GM21737 (cell line): Measurements from ENCODE around the gene ANKRD65.
"Not testable (repeated sequence)": the region's sequence is repeated elsewhere in the genome, so short reads cannot be mapped to it uniquely, and the experiment has no call there.

Source experiments
- ATAC-seq: cut with Tn5 transposase; IDR thresholded peaks from one replicate; pipeline ENCODE4 v1.9.1; 2021; ENCODE audit warnings: mild to moderate bottlenecking, moderate library complexity; ENCODE audit not compliant: unreplicated experiment

The ANKRD65 gene

GRCh38 chr1:1399187-1399871, 21.7 kb downstream of the ANKRD65 start, which contains the start of gene CCNL2:
CCNL2 (minus strand) TSS chr1:1399335; CDS start chr1:1399306, 29 bp downstream.
- peak; percentile 95 for ATAC-seq

- peak; percentile 16 for ATAC-seq
Measured at GRCh38 chr1:1398677-1399186, 22.3 kb downstream of the ANKRD65 start.

- ATAC-seq, result no peak
Measured at GRCh38 chr1:1397839-1398523, 23.1 kb downstream of the ANKRD65 start.

- ATAC-seq, result no peak
Measured at GRCh38 chr1:1395166-1395565, 25.9 kb downstream of the ANKRD65 start.

GRCh38 chr1:1394116-1394515, 27.0 kb downstream of the ANKRD65 start:
- ATAC-seq, result no peak

- no peak for ATAC-seq
Measured at GRCh38 chr1:1393428-1393827, 27.6 kb downstream of the ANKRD65 start.

GRCh38 chr1:1393014-1393413, 28.1 kb downstream of the ANKRD65 start:
- ATAC-seq, result no peak

- ATAC-seq, result no peak
Measured at GRCh38 chr1:1391225-1391624, 29.9 kb downstream of the ANKRD65 start.

GRCh38 chr1:1390675-1391074, 30.4 kb downstream of the ANKRD65 start:
- no peak for ATAC-seq

GRCh38 chr1:1388078-1388472, 33.0 kb downstream of the ANKRD65 start:
- no peak for ATAC-seq

- no peak for ATAC-seq
Measured at GRCh38 chr1:1387098-1388077, 33.7 kb downstream of the ANKRD65 start.

- no peak for ATAC-seq
Measured at GRCh38 chr1:1385931-1386330, 35.1 kb downstream of the ANKRD65 start.

- not testable (repeated sequence) for ATAC-seq
Measured at GRCh38 chr1:1385339-1385738, 35.7 kb downstream of the ANKRD65 start.

GRCh38 chr1:1381294-1381693, 39.8 kb downstream of the ANKRD65 start:
- no peak for ATAC-seq

GRCh38 chr1:1380860-1381259, 40.2 kb downstream of the ANKRD65 start:
- ATAC-seq, result no peak

- no peak for ATAC-seq
Measured at GRCh38 chr1:1377540-1378205, 43.4 kb downstream of the ANKRD65 start.

GRCh38 chr1:1376551-1377226, 44.4 kb downstream of the ANKRD65 start:
- no peak for ATAC-seq

- ATAC-seq, result peak; percentile 77
Measured at GRCh38 chr1:1374929-1375662, 46.0 kb downstream of the ANKRD65 start, which contains the start of gene AURKAIP1. AURKAIP1 (minus strand) TSS chr1:1375207; CDS start chr1:1374756, 451 bp downstream.

- peak; percentile 11 for ATAC-seq
Measured at GRCh38 chr1:1374589-1374928, 46.5 kb downstream of the ANKRD65 start.
